Heart left ventricle (tissue), 16 donors: ENCODE results near the gene PARD3. TPM values are rescaled to one million over a fixed set of nuclear protein-coding genes. Genes with fewer than 3 reads are reported as not detected.

Source experiments
- ATAC-seq, 4 donors: fragments of 200-7000 bp; cut with Tn5 transposase; one replicate each; pipeline ENCODE4 v1.9.1; 2020 to 2022; ENCODE audit warnings: moderate library complexity in 4 of 4, mild to moderate bottlenecking in 3 of 4, moderate number of reproducible peaks in 1 of 4
- DNase-seq, 5 donors: peaks; one replicate each; pipeline ENCODE4 v3.0.0-alpha.2; 2020
- H3K27ac ChIP-seq, 12 donors: fragments of 200-600 bp; sonication (generic) in 4 of 12; one replicate each; pipeline versions ENCODE4 v1.5.0 to v1.8.0; 2016 to 2022; ENCODE audit warnings: mild to moderate bottlenecking in 2 of 12
- H3K27me3 ChIP-seq, 9 donors: fragments of 200-600 bp; sonication (generic) in 2 of 9; one replicate each; pipeline versions ENCODE4 v1.5.1 to v1.8.0; 2016 to 2022; ENCODE audit warnings: mild to moderate bottlenecking in 3 of 9
- H3K36me3 ChIP-seq, 9 donors: fragments of 200-600 bp; sonication (generic) in 2 of 9; one replicate each; pipeline versions ENCODE4 v1.5.0 to v1.8.0; 2018 to 2022; ENCODE audit warnings: mild to moderate bottlenecking in 2 of 9
- H3K4me1 ChIP-seq, 12 donors: fragments of 200-600 bp; sonication (generic) in 4 of 12; one replicate each; pipeline versions ENCODE4 v1.5.0 to v1.8.0; 2016 to 2022; ENCODE audit warnings: mild to moderate bottlenecking in 3 of 12
- H3K4me3 ChIP-seq, 12 donors: fragments of 200-600 bp; sonication (generic) in 4 of 12; one replicate each; pipeline versions ENCODE4 v1.5.0 to v1.8.0; 2017 to 2022; ENCODE audit warnings: mild to moderate bottlenecking in 9 of 12, moderate library complexity in 4 of 12
- H3K9me3 ChIP-seq, 12 donors: fragments of 200-600 bp; sonication (generic) in 4 of 12; one replicate each; pipeline versions ENCODE4 v1.5.0 to v1.8.0; 2016 to 2022; ENCODE audit warnings: mild to moderate bottlenecking in 1 of 12
- POLR2A ChIP-seq, 2 donors: fragments of 450-650 bp; IDR thresholded peaks; one replicate each; pipeline ENCODE4 v1.6.1; 2017; ENCODE audit warnings: antibody characterized with exemption in 2 of 2, mild to moderate bottlenecking in 2 of 2, moderate library complexity in 2 of 2
- WGBS, 4 donors: extraction: QIAGEN DNeasy Blood & Tissue Kit in 2 of 4; methylation state at CpG; one replicate each; pipeline versions ENCODE4 v1.1.5 to v1.1.7; 2013 to 2018; 5-methylcytosine and 5-hydroxymethylcytosine counted together
- intact Hi-C, 10 donors: fragments of 100-400 bp; cut with DNase I; formaldehyde crosslinking; loops; one replicate each; pipeline versions ENCODE4 v1.11.1 to v1.14.2; 2022
- polyA plus RNA-seq, 2 donors: library from polyadenylated mRNA; stranded (reverse); fragments of 200-250 nt; gene quantifications; one replicate each; pipeline ENCODE4 v1.2.3, GENCODE V29; 2013
- total RNA-seq, 9 donors: library from RNA; depleted of rRNA in 2 of 9; stranded (reverse); fragments of >200 nt in 2 of 9; fragmentation: NEBNext Ultra II Directional in 3 of 9; extraction: Animal tissue kit (Norgen Biotek cat#: 25700) in 3 of 9; gene quantifications; one replicate each; pipeline versions ENCODE4 v1.1.0 to v1.2.4, GENCODE V29; 2016 to 2023
- TF ChIP-seq, protein P1 (sequence below), 12 donors: fragments of 200-600 bp; sonication (generic) in 4 of 12; IDR thresholded peaks; one replicate each; pipeline versions ENCODE4 v1.5.0 to v1.8.0; 2018 to 2022; ENCODE audit warnings: antibody characterized with exemption in 12 of 12, mild to moderate bottlenecking in 5 of 12
- donor health status: ischemic (EF 13 %, LVEDD 7.1; RV severe dilation, severe dysfunction).
- donor health status: healthy with polysubstance abuse.
- donor health status: DM: no; HTN: yes; CAD: no.
- donor health status: DM: no; HTN: no; CAD: no.
- donor health status: ischemic (EF 25% LVEDD 6.9; RV normal size, moderate dysfunction).
- donor health status: ischemic (EF 25% LVEDD 5.7; RV mildly dilated, moderate dysfunction).
- donor health status: healthy.
- donor health status: DM: yes; HTN: yes; CAD: no.
- donor health status: ischemic (EF 35%, LVEDD 5.7; RV mildly dilated, moderate dysfunction).
- donor health status: nonischemic (EF 11% LVEDD 7.7; RV severe dilation, severe dysfunction).
- donor health status: DM: yes; HTN: yes; CAD: no.
- donor health status: PGD.
- donor health status: ischemic (EF 29% LVEDD 5.4; RV normal size, mild dysfunction).
- donor health status: nonischemic (EF 23%, LVEDD 6.1; RV moderate dilation, normal function).

The PARD3 gene
- total and polyA plus RNA-seq, 11 donors = 24.8 to 69.7 (median 33.1) TPM

GRCh38 chr10:34112171-34112782 lies 702.8 kb downstream of the PARD3 start:
- peaks cover 0 to 14% (median 6%) of the 10 kb centered on the region in 12 donors for H3K4me1 ChIP-seq
- 80 to 94% (median 90%) methylated on average over 6 of the region's 6 CpGs for WGBS, 4 donors
- H3K36me3 ChIP-seq = peaks cover 0 to 8% (median 3%) of the 10 kb centered on the region in 9 donors
- intact Hi-C loops = loop anchor here in 1 of 10 donors (10.0 kb wide), 1 partner anchor 523 kb away; no protein-coding TSS in a partner anchor
- ATAC-seq (no peak), DNase-seq (no peak)
- H3K27ac ChIP-seq = no peak overlapping the region
- H3K4me3 ChIP-seq = no peak overlapping the region
- TF ChIP-seq POLR2A (IDR thresholded peaks at IDR 0.05) = no peak
- H3K27me3 ChIP-seq = no peaks in the 10 kb centered on the region
- H3K9me3 ChIP-seq = no peaks in the 10 kb centered on the region

GRCh38 chr10:34111179-34111578 lies 703.9 kb downstream of the PARD3 start:
- no peak for DNase-seq
- Histone ChIP-seq H3K27me3 (no peaks in the 10 kb centered on the region), H3K4me3 (no peak overlapping the region), H3K36me3 (peaks cover 0 to 8% (median 3%) of the 10 kb centered on the region in 9 donors), H3K27ac (no peak overlapping the region), H3K4me1 (peaks cover 0 to 4% (median 0%) of the 10 kb centered on the region in 12 donors), H3K9me3 (no peaks in the 10 kb centered on the region)
- intact Hi-C loops = loop anchor here in 1 of 10 donors (10.0 kb wide), 1 partner anchor 524 kb away; no protein-coding TSS in a partner anchor
- 91 to 99% (median 95%) methylated on average over 10 of the region's 10 CpGs for WGBS, 4 donors
- TF ChIP-seq POLR2A (IDR thresholded peaks at IDR 0.05) = no peak
- TF ChIP-seq, protein P1, sequence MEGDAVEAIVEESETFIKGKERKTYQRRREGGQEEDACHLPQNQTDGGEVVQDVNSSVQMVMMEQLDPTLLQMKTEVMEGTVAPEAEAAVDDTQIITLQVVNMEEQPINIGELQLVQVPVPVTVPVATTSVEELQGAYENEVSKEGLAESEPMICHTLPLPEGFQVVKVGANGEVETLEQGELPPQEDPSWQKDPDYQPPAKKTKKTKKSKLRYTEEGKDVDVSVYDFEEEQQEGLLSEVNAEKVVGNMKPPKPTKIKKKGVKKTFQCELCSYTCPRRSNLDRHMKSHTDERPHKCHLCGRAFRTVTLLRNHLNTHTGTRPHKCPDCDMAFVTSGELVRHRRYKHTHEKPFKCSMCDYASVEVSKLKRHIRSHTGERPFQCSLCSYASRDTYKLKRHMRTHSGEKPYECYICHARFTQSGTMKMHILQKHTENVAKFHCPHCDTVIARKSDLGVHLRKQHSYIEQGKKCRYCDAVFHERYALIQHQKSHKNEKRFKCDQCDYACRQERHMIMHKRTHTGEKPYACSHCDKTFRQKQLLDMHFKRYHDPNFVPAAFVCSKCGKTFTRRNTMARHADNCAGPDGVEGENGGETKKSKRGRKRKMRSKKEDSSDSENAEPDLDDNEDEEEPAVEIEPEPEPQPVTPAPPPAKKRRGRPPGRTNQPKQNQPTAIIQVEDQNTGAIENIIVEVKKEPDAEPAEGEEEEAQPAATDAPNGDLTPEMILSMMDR (IDR thresholded peaks at IDR 0.05) = no peak
- ATAC-seq = no peak

GRCh38 chr10:34109952-34110702 lies 705.0 kb downstream of the PARD3 start:
- no peaks in the 10 kb centered on the region for H3K4me1 ChIP-seq
- DNase-seq (no peak), ATAC-seq (no peak)
- no peak for TF ChIP-seq POLR2A (IDR thresholded peaks at IDR 0.05)
- TF ChIP-seq, protein P1 (IDR thresholded peaks at IDR 0.05) = no peak
- no peak overlapping the region for H3K4me3 ChIP-seq
- 90 to 91% (median 90%) methylated on average over 20 of the region's 20 CpGs for WGBS, 4 donors
- intact Hi-C loops = loop anchor here in 2 of 10 donors (10.0 kb wide), 2 partner anchors 525 to 775 kb away; partner anchors contain the start of gene NRP1 (in 1 of the 2)
- peaks cover 0 to 8% (median 3%) of the 10 kb centered on the region in 9 donors for H3K36me3 ChIP-seq
- H3K27me3 ChIP-seq = no peaks in the 10 kb centered on the region
- H3K9me3 ChIP-seq = no peaks in the 10 kb centered on the region
- no peak overlapping the region for H3K27ac ChIP-seq

- intact Hi-C loops = loop anchor here in 1 of 10 donors (10.0 kb wide), 1 partner anchor 775 kb away; the partner anchor contains the start of gene NRP1
- no peak overlapping the region for H3K4me3 ChIP-seq
- no peaks in the 10 kb centered on the region for H3K9me3 ChIP-seq
- no peak for DNase-seq
- no peaks in the 10 kb centered on the region for H3K27me3 ChIP-seq
- peaks cover 0 to 6% (median 0%) of the 10 kb centered on the region in 12 donors for H3K4me1 ChIP-seq
- H3K36me3 ChIP-seq = peaks cover 0 to 8% (median 3%) of the 10 kb centered on the region in 9 donors
- 66 to 81% (median 77%) methylated on average over 7 of the region's 7 CpGs for WGBS, 4 donors
- H3K27ac ChIP-seq = no peak overlapping the region
- TF ChIP-seq POLR2A (IDR thresholded peaks at IDR 0.05) = no peak
- TF ChIP-seq, protein P1 (IDR thresholded peaks at IDR 0.05) = no peak
- ATAC-seq = peak in 3 of 4 donors; percentile 58 to 82 (median 70)
Measured at GRCh38 chr10:34109495-34109894, 705.6 kb downstream of the PARD3 start.
